Progenitor cell of endocrine pancreas (in vitro differentiated cells): ENCODE data around the gene BRME1. TPM values are rescaled to one million over a fixed set of nuclear protein-coding genes. Genes with fewer than 3 reads are reported as not detected.

Experiments
- DNase-seq: peaks from one replicate; pipeline ENCODE4 v3.0.0; 2021; ENCODE audit warnings: low spot score; ENCODE audit not compliant: unreplicated experiment
- H3K27ac Mint-ChIP-seq: 2 replicates; pipeline ENCODE4 v1.8.0; 2021; ENCODE audit warnings: mild to moderate bottlenecking, moderate library complexity, mixed read lengths
- H3K27me3 Mint-ChIP-seq: 2 replicates; pipeline ENCODE4 v1.8.0; 2021; ENCODE audit warnings: mixed read lengths
- H3K36me3 Mint-ChIP-seq: 2 replicates; pipeline ENCODE4 v1.8.0; 2022; ENCODE audit warnings: mixed read lengths; ENCODE audit not compliant: insufficient read depth
- H3K4me1 Mint-ChIP-seq: 2 replicates; pipeline ENCODE4 v1.8.0; 2021; ENCODE audit warnings: low read depth, mixed read lengths
- H3K4me3 Mint-ChIP-seq: 2 replicates; pipeline ENCODE4 v1.8.0; 2021; ENCODE audit warnings: low read depth, mild to moderate bottlenecking, moderate library complexity, mixed read lengths
- H3K9me3 Mint-ChIP-seq: 2 replicates; pipeline ENCODE4 v1.8.0; 2021; ENCODE audit warnings: low read depth, mixed read lengths
- CTCF ChIP-seq: fragments of 200-600 bp; sonication (generic); IDR thresholded peaks from one replicate; pipeline ENCODE4 v1.5.0; 2021; ENCODE audit warnings: antibody characterized with exemption, mild to moderate bottlenecking; ENCODE audit not compliant: unreplicated experiment
- total RNA-seq: library from RNA; stranded (reverse); gene quantifications from 2 replicates; pipeline ENCODE4 v1.2.1, GENCODE V29; 2021

Gene BRME1
- total RNA-seq, 1 donor from 2014 or later = 6.1 TPM

GRCh38 chr19:13887517-13887916 is 18.4 kb downstream of the BRME1 start:
- Mint-ChIP-seq H3K4me3 (no peak overlapping the region), H3K27ac (no peak overlapping the region), H3K27me3 (no peaks in the 10 kb centered on the region), H3K4me1 (no peaks in the 10 kb centered on the region), H3K36me3 (no peaks in the 10 kb centered on the region), H3K9me3 (no peaks in the 10 kb centered on the region)
- no peak for TF ChIP-seq CTCF
- no peak for DNase-seq

GRCh38 chr19:13887018-13887436 is 18.9 kb downstream of the BRME1 start:
- Mint-ChIP-seq H3K4me1 (no peaks in the 10 kb centered on the region), H3K27ac (no peak overlapping the region), H3K27me3 (no peaks in the 10 kb centered on the region), H3K36me3 (no peaks in the 10 kb centered on the region), H3K9me3 (no peaks in the 10 kb centered on the region), H3K4me3 (no peak overlapping the region)
- TF ChIP-seq CTCF = no peak
- no peak for DNase-seq

- Mint-ChIP-seq H3K4me3 (no peak overlapping the region), H3K9me3 (no peaks in the 10 kb centered on the region), H3K27me3 (no peaks in the 10 kb centered on the region), H3K36me3 (no peaks in the 10 kb centered on the region), H3K27ac (no peak overlapping the region), H3K4me1 (no peaks in the 10 kb centered on the region)
- no peak for DNase-seq
- TF ChIP-seq CTCF = no peak
Observed at GRCh38 chr19:13885826-13886365, 20.0 kb downstream of the BRME1 start.

GRCh38 chr19:13884726-13885591 is 21.0 kb downstream of the BRME1 start:
- TF ChIP-seq CTCF = no peak
- no peak overlapping the region for H3K27ac Mint-ChIP-seq
- DNase-seq = no peak
- no peaks in the 10 kb centered on the region for H3K9me3 Mint-ChIP-seq
- H3K27me3 Mint-ChIP-seq = no peaks in the 10 kb centered on the region
- peaks cover 3% of the 10 kb centered on the region for H3K4me1 Mint-ChIP-seq
- H3K36me3 Mint-ChIP-seq = no peaks in the 10 kb centered on the region
- H3K4me3 Mint-ChIP-seq = no peak overlapping the region

GRCh38 chr19:13883516-13884064 is 22.3 kb downstream of the BRME1 start:
- H3K36me3 Mint-ChIP-seq = no peaks in the 10 kb centered on the region
- DNase-seq = no peak
- H3K4me3 Mint-ChIP-seq = no peak overlapping the region
- H3K4me1 Mint-ChIP-seq = peaks cover 3% of the 10 kb centered on the region
- no peaks in the 10 kb centered on the region for H3K9me3 Mint-ChIP-seq
- no peak overlapping the region for H3K27ac Mint-ChIP-seq
- no peak for TF ChIP-seq CTCF
- H3K27me3 Mint-ChIP-seq = no peaks in the 10 kb centered on the region
